HEK293 (cell line): Measurements from ENCODE around the gene PAFAH1B2.

Experiments used
- CTCF ChIA-PET: fragments of 350-600 bp; formaldehyde crosslinking; extraction: SDS; loops from one replicate; lab custom pipeline; 2021; ENCODE audit warnings: antibody characterized with exemption; lab: Yijun Ruan, JAX
- POLR2A ChIA-PET: fragments of 300-600 bp; formaldehyde crosslinking; extraction: SDS; loops from one replicate; lab custom pipeline; 2020; ENCODE audit warnings: antibody characterized with exemption, inconsistent platforms; lab: Yijun Ruan, JAX
- H3K27ac ChIP-seq: fragments of 200-500 bp; sonication (Bioruptor generic); 2 replicates; pipeline ENCODE4 v1.5.1; 2014; ENCODE audit warnings: low read depth, low read length, control low read depth, inconsistent platforms; ENCODE audit errors: extremely low read depth
- H3K36me3 ChIP-seq, 2 experiments: fragments of 200-500 bp in 1 of 2; sonication (Bioruptor generic) in 1 of 2; 1 replicate in 1 of 2; 2 replicates in 1 of 2; pipeline ENCODE4 v1.5.1; 2014 to 2017; ENCODE audit warnings: inconsistent platforms in 2 of 2, low read length in 2 of 2; ENCODE audit not compliant: control insufficient read depth in 2 of 2, insufficient read depth in 1 of 2
- H3K4me1 ChIP-seq: fragments of 200-500 bp; sonication (Bioruptor generic); 2 replicates; pipeline ENCODE4 v1.5.1; 2014; ENCODE audit warnings: mild to moderate bottlenecking, low read length, inconsistent platforms; ENCODE audit not compliant: control insufficient read depth, insufficient read depth
- H3K4me3 ChIP-seq: 2 replicates; pipeline ENCODE4 v1.5.1; 2011; ENCODE audit warnings: low read depth, mild to moderate bottlenecking, control low read depth, low read length, moderate library complexity
- H3K9me3 ChIP-seq: fragments of 200-500 bp; sonication (Bioruptor generic); 2 replicates; pipeline ENCODE4 v1.5.1; 2014; ENCODE audit warnings: low read depth, low read length, inconsistent platforms; ENCODE audit not compliant: control insufficient read depth, insufficient read depth
- ATF2 ChIP-seq: fragments of 450-650 bp; formaldehyde crosslinking; IDR thresholded peaks from 2 replicates; pipeline ENCODE4 v1.5.1; 2016; ENCODE audit warnings: missing biosample characterization, missing genetic modification characterization, low read depth
- CTCF ChIP-seq: fragments of 450-650 bp; formaldehyde crosslinking; IDR thresholded peaks from 2 replicates; pipeline ENCODE4 v1.5.1; 2016; ENCODE audit warnings: missing biosample characterization, missing genetic modification characterization
- GFI1B ChIP-seq: fragments of 450-650 bp; formaldehyde crosslinking; IDR thresholded peaks from 2 replicates; pipeline ENCODE4 v1.5.1; 2016; ENCODE audit warnings: missing biosample characterization, missing genetic modification characterization
- HIC1 ChIP-seq: fragments of 450-650 bp; formaldehyde crosslinking; IDR thresholded peaks from 2 replicates; pipeline ENCODE4 v1.5.1; 2016; ENCODE audit warnings: missing biosample characterization, missing genetic modification characterization
- KLF16 ChIP-seq: fragments of 450-650 bp; formaldehyde crosslinking; IDR thresholded peaks from 2 replicates; pipeline ENCODE4 v1.5.1; 2017; ENCODE audit warnings: missing biosample characterization, missing genetic modification characterization
- RBAK ChIP-seq: fragments of 450-650 bp; formaldehyde crosslinking; IDR thresholded peaks from 2 replicates; pipeline ENCODE4 v1.5.1; 2016; ENCODE audit warnings: missing biosample characterization, missing genetic modification characterization
- REST ChIP-seq: fragments of 450-650 bp; formaldehyde crosslinking; IDR thresholded peaks from 2 replicates; pipeline ENCODE4 v1.5.1; 2016; ENCODE audit warnings: missing biosample characterization, missing genetic modification characterization
- SP3 ChIP-seq: fragments of 450-650 bp; formaldehyde crosslinking; IDR thresholded peaks from 2 replicates; pipeline ENCODE4 v1.5.1; 2016; ENCODE audit warnings: missing biosample characterization, missing genetic modification characterization
- ZBTB7A ChIP-seq: fragments of 450-650 bp; formaldehyde crosslinking; IDR thresholded peaks from 2 replicates; pipeline ENCODE4 v1.5.1; 2016; ENCODE audit warnings: low read depth, missing biosample characterization, missing genetic modification characterization
- ZNF121 ChIP-seq: fragments of 450-650 bp; formaldehyde crosslinking; IDR thresholded peaks from 2 replicates; pipeline ENCODE4 v1.5.1; 2016; ENCODE audit warnings: missing biosample characterization, missing genetic modification characterization
- ZNF148 ChIP-seq: fragments of 450-650 bp; formaldehyde crosslinking; IDR thresholded peaks from 2 replicates; pipeline ENCODE4 v1.5.0; 2017; ENCODE audit warnings: missing biosample characterization, missing genetic modification characterization, borderline replicate concordance
- ZNF24 ChIP-seq: fragments of 450-650 bp; formaldehyde crosslinking; IDR thresholded peaks from 2 replicates; pipeline ENCODE4 v1.5.1; 2016; ENCODE audit warnings: missing biosample characterization, missing genetic modification characterization
- ZNF473 ChIP-seq: fragments of 450-650 bp; formaldehyde crosslinking; IDR thresholded peaks from 2 replicates; pipeline ENCODE4 v1.5.1; 2017; ENCODE audit warnings: missing biosample characterization, missing genetic modification characterization
- ZNF549 ChIP-seq: fragments of 450-650 bp; IDR thresholded peaks from 2 replicates; pipeline ENCODE4 v1.5.1; 2018; ENCODE audit warnings: missing biosample characterization, missing genetic modification characterization, mild to moderate bottlenecking, inconsistent platforms, moderate library complexity
- ZNF561 ChIP-seq: fragments of 450-650 bp; IDR thresholded peaks from 2 replicates; pipeline ENCODE4 v1.5.1; 2018; ENCODE audit warnings: missing biosample characterization, missing genetic modification characterization, borderline replicate concordance
- ZNF585B ChIP-seq: fragments of 450-650 bp; formaldehyde crosslinking; IDR thresholded peaks from 2 replicates; pipeline ENCODE4 v1.5.1; 2016; ENCODE audit warnings: missing biosample characterization, missing genetic modification characterization
- ZNF596 ChIP-seq: fragments of 450-650 bp; IDR thresholded peaks from 2 replicates; pipeline ENCODE4 v1.5.0; 2018; ENCODE audit warnings: missing biosample characterization, mild to moderate bottlenecking, missing genetic modification characterization, moderate library complexity
- ZNF677 ChIP-seq: fragments of 450-650 bp; IDR thresholded peaks from 2 replicates; pipeline ENCODE4 v1.5.0; 2018; ENCODE audit warnings: missing biosample characterization, mild to moderate bottlenecking, missing genetic modification characterization, moderate library complexity
- ZNF704 ChIP-seq: fragments of 450-650 bp; formaldehyde crosslinking; IDR thresholded peaks from 2 replicates; pipeline ENCODE4 v1.5.1; 2016; ENCODE audit warnings: missing biosample characterization, missing genetic modification characterization
- ZSCAN4 ChIP-seq: fragments of 450-650 bp; formaldehyde crosslinking; IDR thresholded peaks from 2 replicates; pipeline ENCODE4 v1.5.1; 2017; ENCODE audit warnings: missing biosample characterization, missing genetic modification characterization

The PAFAH1B2 gene

GRCh38 chr11:117219995-117220394, 75.9 kb downstream of the PAFAH1B2 start:
- POLR2A ChIA-PET, result interaction anchor here (0.6 to 1.3 kb wide), 3 partner anchors 11 to 55 kb away, joined by 3 to 5 read pairs (median 3); partner anchors contain the start of gene PCSK7
- no peak overlapping the region for H3K27ac ChIP-seq
- peaks cover 3% of the 10 kb centered on the region; the same call in 1 of the 2 replicates for H3K4me1 ChIP-seq
- CTCF ChIA-PET, result interaction anchor here (1.1 to 4.0 kb wide), 2 partner anchors 39 to 489 kb away, joined by 3 to 39 read pairs; no protein-coding TSS in a partner anchor
- H3K9me3 ChIP-seq, result no peaks in the 10 kb centered on the region
- peaks cover 0 to 83% of the 10 kb centered on the region in 2 experiments; a peak in 1 of 3 replicates for H3K36me3 ChIP-seq
- TF ChIP-seq CTCF (tag by site-specific recombination), result no peak
- no peak for TF ChIP-seq ZNF549 (tag by site-specific recombination)
- TF ChIP-seq ZNF596, result no peak
- no peak for TF ChIP-seq RBAK
- no peak for TF ChIP-seq SP3 (tag by site-specific recombination)
- no peak for TF ChIP-seq ZNF704 (tag by site-specific recombination)
- TF ChIP-seq ZBTB7A (tag by site-specific recombination), result no peak
- no peak for TF ChIP-seq GFI1B (tag by site-specific recombination)
- TF ChIP-seq REST (tag by site-specific recombination), result no peak
- no peak for TF ChIP-seq ZNF121 (tag by site-specific recombination)
- H3K4me3 ChIP-seq, result no peak overlapping the region

GRCh38 chr11:117220568-117220967, 76.5 kb downstream of the PAFAH1B2 start:
- CTCF ChIA-PET, result interaction anchor here (0.6 to 4.0 kb wide), 3 partner anchors 40 to 490 kb away, joined by 3 to 39 read pairs (median 4); no protein-coding TSS in a partner anchor
- H3K9me3 ChIP-seq, result no peaks in the 10 kb centered on the region
- POLR2A ChIA-PET, result interaction anchor here (1.1 to 1.3 kb wide), 2 partner anchors 11 to 18 kb away, joined by 3 read pairs; partner anchors contain the start of gene PCSK7
- H3K27ac ChIP-seq, result no peak overlapping the region
- peaks cover 0 to 86% of the 10 kb centered on the region in 2 experiments; a peak in 1 of 3 replicates for H3K36me3 ChIP-seq
- H3K4me1 ChIP-seq, result peaks cover 3% of the 10 kb centered on the region; the same call in 1 of the 2 replicates
- no peak overlapping the region for H3K4me3 ChIP-seq
- TF ChIP-seq ZNF677 (tag by site-specific recombination), result no peak
- TF ChIP-seq ZNF148 (tag by site-specific recombination), result no peak
- TF ChIP-seq ATF2, result no peak
- no peak for TF ChIP-seq ZNF596
- no peak for TF ChIP-seq ZNF561 (tag by site-specific recombination)
- TF ChIP-seq ZSCAN4 (tag by site-specific recombination), result no peak
- no peak for TF ChIP-seq ZNF24 (tag by site-specific recombination)
- TF ChIP-seq HIC1 (tag by site-specific recombination), result no peak
- no peak for TF ChIP-seq ZNF473 (tag by site-specific recombination)
- TF ChIP-seq KLF16 (tag by site-specific recombination), result no peak
- no peak for TF ChIP-seq ZNF585B (tag by site-specific recombination)
